Neural progenitor cell (in vitro differentiated cells): ENCODE results near the gene CALHM1. TPM values are rescaled to one million over a fixed set of nuclear protein-coding genes. Genes with fewer than 3 reads are reported as not detected.
A peak's percentile ranks its signal among the peaks of the same experiment; 100 is the strongest.

ENCODE experiments used
- DNase-seq: peaks from one replicate; pipeline ENCODE4 v3.0.0-alpha.2; 2016; ENCODE audit warnings: low spot score
- H2AFZ ChIP-seq: fragments of 200-600 bp; sonication (generic); replicated peaks from 2 replicates; pipeline ENCODE4 v1.6.1; 2016; ENCODE audit warnings: antibody characterized with exemption
- H3F3A ChIP-seq: fragments of 200-600 bp; sonication (generic); 2 replicates; pipeline ENCODE4 v1.6.1; 2016; ENCODE audit warnings: antibody characterized with exemption, low read depth
- H3K27ac ChIP-seq: fragments of 200-600 bp; sonication (generic); 2 replicates; pipeline ENCODE4 v1.5.1; 2016; ENCODE audit warnings: mild to moderate bottlenecking
- H3K27me3 ChIP-seq: fragments of 200-600 bp; sonication (generic); 2 replicates; pipeline ENCODE4 v1.6.1; 2016; ENCODE audit warnings: mild to moderate bottlenecking, moderate library complexity
- H3K36me3 ChIP-seq: fragments of 200-600 bp; sonication (generic); 2 replicates; pipeline ENCODE4 v1.5.1; 2016
- H3K4me1 ChIP-seq: fragments of 200-600 bp; sonication (generic); 2 replicates; pipeline ENCODE4 v1.6.1; 2016; ENCODE audit warnings: mixed run types
- H3K4me2 ChIP-seq: fragments of 200-600 bp; sonication (generic); 2 replicates; pipeline ENCODE4 v1.6.1; 2016
- H3K4me3 ChIP-seq: fragments of 200-600 bp; sonication (generic); 2 replicates; pipeline ENCODE4 v1.5.1; 2016
- H3K79me2 ChIP-seq: fragments of 200-600 bp; sonication (generic); 2 replicates; pipeline ENCODE4 v1.6.1; 2016; ENCODE audit warnings: low read depth
- H3K9ac ChIP-seq: fragments of 200-600 bp; sonication (generic); 2 replicates; pipeline ENCODE4 v1.6.1; 2016
- H3K9me3 ChIP-seq: fragments of 200-600 bp; sonication (generic); 2 replicates; pipeline ENCODE4 v1.5.1; 2016; ENCODE audit warnings: low read depth
- H4K20me1 ChIP-seq: fragments of 200-600 bp; sonication (generic); 2 replicates; pipeline ENCODE4 v1.6.1; 2016; ENCODE audit warnings: low read depth
- H3K27ac Mint-ChIP-seq: 3 replicates; pipeline ENCODE4 v1.8.0; 2021; ENCODE audit warnings: mixed read lengths
- H3K27me3 Mint-ChIP-seq: 2 replicates; pipeline ENCODE4 v1.8.0; 2022; ENCODE audit warnings: low read depth, mild to moderate bottlenecking, inconsistent platforms, moderate library complexity, mixed read lengths; ENCODE audit not compliant: insufficient read depth
- H3K36me3 Mint-ChIP-seq: 3 replicates; pipeline ENCODE4 v1.8.0; 2021; ENCODE audit warnings: mixed read lengths
- H3K4me1 Mint-ChIP-seq: 3 replicates; pipeline ENCODE4 v1.8.0; 2021; ENCODE audit warnings: mixed read lengths
- H3K4me3 Mint-ChIP-seq: 3 replicates; pipeline ENCODE4 v1.8.0; 2021; ENCODE audit warnings: mild to moderate bottlenecking, moderate library complexity, mixed read lengths
- H3K9me3 Mint-ChIP-seq: 3 replicates; pipeline ENCODE4 v1.8.0; 2020; ENCODE audit warnings: mixed read lengths
- CTCF ChIP-seq: fragments of 200-600 bp; sonication (generic); IDR thresholded peaks from 2 replicates; pipeline ENCODE4 v1.5.1; 2017; ENCODE audit warnings: antibody characterized with exemption, mild to moderate bottlenecking
- EZH2 ChIP-seq: fragments of 200-600 bp; sonication (generic); IDR thresholded peaks from 2 replicates; pipeline ENCODE4 v1.6.1; 2017; ENCODE audit warnings: antibody characterized with exemption, mild to moderate bottlenecking, moderate library complexity
- EZH2phosphoT487 ChIP-seq: fragments of 200-600 bp; sonication (generic); IDR thresholded peaks from 2 replicates; pipeline ENCODE4 v1.6.1; 2017; ENCODE audit warnings: antibody characterized with exemption
- total RNA-seq: library from RNA; depleted of rRNA; stranded (reverse); fragments of >200 nt; gene quantifications from 2 replicates; pipeline ENCODE4 v1.2.3, GENCODE V29; 2015; ENCODE audit warnings: low replicate concordance

CALHM1 gene
- total RNA-seq, 1 donor from 2014 or later = not detected

- Mint-ChIP-seq H3K4me1 (no peaks in the 10 kb centered on the region), H3K27ac (no peak overlapping the region), H3K4me3 (no peak overlapping the region), H3K9me3 (no peaks in the 10 kb centered on the region), H3K36me3 (peaks cover 34% of the 10 kb centered on the region), H3K27me3 (peaks cover 2% of the 10 kb centered on the region)
- H2AFZ ChIP-seq = no peak overlapping the region
- no peaks in the 10 kb centered on the region for H4K20me1 ChIP-seq
- H3K9me3 ChIP-seq = no peaks in the 10 kb centered on the region
- H3K4me1 ChIP-seq = no peaks in the 10 kb centered on the region
- peaks cover 17% of the 10 kb centered on the region for H3K36me3 ChIP-seq
- no peaks in the 10 kb centered on the region for H3K79me2 ChIP-seq
- TF ChIP-seq EZH2phosphoT487 = no peak
- no peak for TF ChIP-seq EZH2
- no peak for TF ChIP-seq CTCF
- no peaks in the 10 kb centered on the region for H3K27me3 ChIP-seq
- no peak overlapping the region for H3K27ac ChIP-seq
- H3K4me2 ChIP-seq = no peak overlapping the region
- H3K4me3 ChIP-seq = no peak overlapping the region
- no peak for DNase-seq
- no peaks in the 10 kb centered on the region for H3F3A ChIP-seq
- H3K9ac ChIP-seq = peak overlapping the region; percentile 27
Measured at GRCh38 chr10:103428989-103429643, 29.6 kb downstream of the CALHM1 start.

- H3K4me1 ChIP-seq = no peaks in the 10 kb centered on the region
- H3K9ac ChIP-seq = no peak overlapping the region
- no peak overlapping the region for H2AFZ ChIP-seq
- H3K9me3 ChIP-seq = no peaks in the 10 kb centered on the region
- H3K27ac ChIP-seq = no peak overlapping the region
- no peaks in the 10 kb centered on the region for H3K79me2 ChIP-seq
- H3K4me3 ChIP-seq = no peak overlapping the region
- Mint-ChIP-seq H3K4me1 (no peaks in the 10 kb centered on the region), H3K27ac (no peak overlapping the region), H3K9me3 (no peaks in the 10 kb centered on the region), H3K4me3 (no peak overlapping the region), H3K27me3 (no peaks in the 10 kb centered on the region), H3K36me3 (peaks cover 34% of the 10 kb centered on the region)
- H3K4me2 ChIP-seq = no peak overlapping the region
- H3K36me3 ChIP-seq = peaks cover 17% of the 10 kb centered on the region
- no peaks in the 10 kb centered on the region for H3F3A ChIP-seq
- H4K20me1 ChIP-seq = no peaks in the 10 kb centered on the region
- DNase-seq = no peak
- no peak for TF ChIP-seq CTCF
- TF ChIP-seq EZH2 = no peak
- no peak for TF ChIP-seq EZH2phosphoT487
- no peaks in the 10 kb centered on the region for H3K27me3 ChIP-seq
Measured at GRCh38 chr10:103427866-103428265, 30.8 kb downstream of the CALHM1 start.

- H3F3A ChIP-seq = no peaks in the 10 kb centered on the region
- no peaks in the 10 kb centered on the region for H3K9me3 ChIP-seq
- TF ChIP-seq EZH2phosphoT487 (no peak), EZH2 (no peak), CTCF (no peak)
- H3K4me3 ChIP-seq = no peak overlapping the region
- no peak overlapping the region for H3K27ac Mint-ChIP-seq
- no peaks in the 10 kb centered on the region for H3K79me2 ChIP-seq
- peaks cover 3% of the 10 kb centered on the region for H3K27me3 Mint-ChIP-seq
- no peak overlapping the region for H3K27ac ChIP-seq
- H3K9me3 Mint-ChIP-seq = no peaks in the 10 kb centered on the region
- DNase-seq = no peak
- H3K36me3 Mint-ChIP-seq = peaks cover 36% of the 10 kb centered on the region
- H4K20me1 ChIP-seq = no peaks in the 10 kb centered on the region
- no peak overlapping the region for H3K4me2 ChIP-seq
- H3K4me1 Mint-ChIP-seq = peaks cover 2% of the 10 kb centered on the region
- no peaks in the 10 kb centered on the region for H3K27me3 ChIP-seq
- no peak overlapping the region for H3K9ac ChIP-seq
- no peaks in the 10 kb centered on the region for H3K4me1 ChIP-seq
- H3K4me3 Mint-ChIP-seq = no peak overlapping the region
- H3K36me3 ChIP-seq = peaks cover 4% of the 10 kb centered on the region
- no peak overlapping the region for H2AFZ ChIP-seq
Measured at GRCh38 chr10:103423748-103424147, 35.0 kb downstream of the CALHM1 start.
